ENCODE data around the gene GAS1.

DNA sequence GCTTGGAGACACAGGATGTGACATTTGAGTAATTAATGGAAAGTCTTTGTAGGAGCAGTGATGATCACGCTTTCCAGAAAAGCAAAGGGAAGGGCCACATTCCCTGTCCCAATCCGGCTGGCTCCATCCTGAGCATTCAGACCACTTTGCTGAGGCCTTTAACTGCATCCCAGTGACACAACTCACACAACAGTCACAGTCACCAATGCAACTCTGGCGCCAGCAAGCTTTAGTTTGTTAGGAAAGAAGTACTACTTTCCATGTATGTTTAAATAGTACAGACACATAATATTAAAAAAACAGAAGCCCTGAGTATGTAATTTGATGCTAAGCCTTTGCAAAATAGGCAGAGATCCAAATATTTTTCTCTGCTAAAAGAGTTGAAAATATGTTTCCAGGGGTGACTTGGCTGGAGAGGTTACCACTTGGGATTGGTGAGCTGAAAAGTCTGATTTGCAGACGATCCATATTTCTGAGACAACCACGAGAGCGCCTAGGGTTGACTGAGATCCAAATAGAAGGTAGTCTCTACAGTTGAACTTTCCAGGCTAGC is 31.7 kb upstream of the GAS1 start:
- TF ChIP-seq EZH2phosphoT487 (IDR thresholded peaks at IDR 0.05; ENCODE audit: borderline replicate concordance, low read length) (no peak), CTCF (conservative IDR thresholded peaks at IDR 0.05; ENCODE audit: low read depth, low read length) (no peak), EZH2 (IDR thresholded peaks at IDR 0.05; ENCODE audit: low read length, unreplicated experiment) (no peak)

All from PC-3 (cell line).